K562 (cell line): ENCODE data around the gene ZMYND8. TPM values are rescaled to one million over a fixed set of nuclear protein-coding genes. Genes with fewer than 3 reads are reported as not detected.

Source experiments
- ATAC-seq: fragments of 200-7000 bp; cut with Tn5 transposase; 3 replicates; pipeline ENCODE4 v1.9.1; 2020; ENCODE audit warnings: moderate library complexity
- BruUV-seq: library from RNA; stranded (reverse); fragments of 400-500 nt; replicated peaks from 2 replicates; lab custom pipeline; 2021; lab: Mats Ljungman, UMichigan
- CTCF ChIA-PET: fragments of 300-600 bp; formaldehyde crosslinking; extraction: SDS; loops from one replicate; lab custom pipeline; 2021; ENCODE audit warnings: low intra/inter-chr PET ratio; lab: Yijun Ruan, JAX
- POLR2A ChIA-PET: fragments of 300-600, 350-650 bp; sonication (Branson Sonifier 250); formaldehyde crosslinking; extraction: SDS; loops from one replicate; lab custom pipeline; 2021; ENCODE audit warnings: antibody characterized with exemption, inconsistent platforms; lab: Yijun Ruan, JAX
- DNase-seq, 4 experiments: peaks; one replicate each; pipeline versions ENCODE4 v3.0.0 to v3.0.0-alpha.2; 2011 to 2018; ENCODE audit warnings: low spot score in 3 of 4, mixed read lengths in 3 of 4; ENCODE audit errors: extremely low read depth in 1 of 4
- FAIRE-seq: peaks from 2 replicates; lab custom pipeline; 2011; peaks lifted over from hg19 to GRCh38; lab: Jason Lieb, UNC
- H2AFZ ChIP-seq: 2 replicates; pipeline ENCODE4 v1.6.0; 2011; ENCODE audit warnings: low read depth, low read length, control low read depth, inconsistent platforms
- H3K27ac ChIP-seq: fragments of 200-600 bp; 3 replicates; pipeline ENCODE4 v1.8.0; 2011; ENCODE audit warnings: low read depth, mild to moderate bottlenecking, control low read depth, inconsistent platforms, low read length, moderate library complexity, mixed read lengths; ENCODE audit errors: extremely low read depth
- H3K27me3 ChIP-seq, 2 experiments: fragments of 300-600 bp in 1 of 2; 2 replicates in 1 of 2; 3 replicates in 1 of 2; pipeline versions ENCODE4 v1.6.0 to v1.8.0; 2011; ENCODE audit warnings: inconsistent platforms in 2 of 2, low read length in 2 of 2, mild to moderate bottlenecking in 1 of 2, mixed read lengths in 1 of 2, moderate library complexity in 1 of 2; ENCODE audit not compliant: control insufficient read depth in 2 of 2, insufficient read depth in 2 of 2
- H3K36me3 ChIP-seq: fragments of 300-600 bp; 3 replicates; pipeline ENCODE4 v1.8.0; 2011; ENCODE audit warnings: mild to moderate bottlenecking, low read length, inconsistent platforms; ENCODE audit not compliant: control insufficient read depth, insufficient read depth
- H3K4me1 ChIP-seq, 2 experiments: fragments of 200-600 bp in 1 of 2; replicated peaks in 1 of 2; 2 replicates in 1 of 2; 3 replicates in 1 of 2; pipeline versions ENCODE4 v1.5.1 to v1.8.0; 2011; ENCODE audit warnings: inconsistent platforms in 2 of 2, low read length in 2 of 2, mild to moderate bottlenecking in 1 of 2, mixed read lengths in 1 of 2, moderate library complexity in 1 of 2; ENCODE audit not compliant: control insufficient read depth in 2 of 2, insufficient read depth in 2 of 2
- H3K4me2 ChIP-seq: 2 replicates; pipeline ENCODE4 v1.6.1; 2011; ENCODE audit warnings: low read length, control low read depth, inconsistent platforms, mixed read lengths; ENCODE audit not compliant: insufficient read depth
- H3K4me3 ChIP-seq: fragments of 200-600 bp; sonication (generic), shearing (Covaris generic); 2 replicates; pipeline ENCODE4 v1.5.1; 2016; ENCODE audit warnings: control low read depth, inconsistent platforms
- H3K79me2 ChIP-seq: fragments of 200-600 bp; 3 replicates; pipeline ENCODE4 v1.8.0; 2011; ENCODE audit warnings: low read length, inconsistent platforms; ENCODE audit not compliant: control insufficient read depth, insufficient read depth
- H3K9ac ChIP-seq, 2 experiments: 2 replicates each; pipeline versions ENCODE4 v1.6.0 to v1.6.1; 2011; ENCODE audit warnings: low read depth in 2 of 2, low read length in 2 of 2, control low read depth in 1 of 2, inconsistent platforms in 1 of 2, mild to moderate bottlenecking in 1 of 2, mixed read lengths in 1 of 2; ENCODE audit not compliant: insufficient read depth in 1 of 2
- H3K9me1 ChIP-seq: one replicate; pipeline ENCODE4 v1.6.0; 2011; ENCODE audit warnings: inconsistent platforms, mild to moderate bottlenecking, low read length, moderate library complexity; ENCODE audit not compliant: control insufficient read depth, insufficient read depth
- H3K9me3 ChIP-seq: replicated peaks from 2 replicates; pipeline ENCODE4 v1.5.1; 2011; ENCODE audit warnings: low read depth, low read length, inconsistent platforms; ENCODE audit not compliant: control insufficient read depth, insufficient read depth
- H4K20me1 ChIP-seq: replicated peaks from 2 replicates; pipeline ENCODE4 v1.6.1; 2011; ENCODE audit warnings: low read length, inconsistent platforms, mixed read lengths; ENCODE audit not compliant: control insufficient read depth, insufficient read depth
- ARID1B ChIP-seq: fragments of 450-650 bp; IDR thresholded peaks from 2 replicates; pipeline ENCODE4 v1.6.1; 2016; ENCODE audit warnings: antibody characterized with exemption, mild to moderate bottlenecking, inconsistent platforms
- CTCF ChIP-seq, 3 experiments: IDR thresholded peaks in 2 of 3; conservative IDR thresholded peaks in 1 of 3; 2 replicates each; pipeline ENCODE4 v1.5.1; 2011 to 2012; ENCODE audit warnings: low read length in 3 of 3, mild to moderate bottlenecking in 3 of 3, control low read depth in 2 of 3, improper control_type of control experiment in 1 of 3, inconsistent platforms in 1 of 3, low read depth in 1 of 3, mixed read lengths in 1 of 3, moderate library complexity in 1 of 3; ENCODE audit not compliant: insufficient read depth in 2 of 3
- EGR1 ChIP-seq: fragments of 450-650 bp; conservative IDR thresholded peaks from 2 replicates; pipeline ENCODE4 v1.6.1; 2017; ENCODE audit warnings: mild to moderate bottlenecking
- FOXK1 ChIP-seq: sonication (generic); formaldehyde crosslinking; IDR thresholded peaks from 2 replicates; pipeline ENCODE4 v1.8.0; 2022; ENCODE audit warnings: missing genetic modification reagents, mild to moderate bottlenecking, borderline replicate concordance
- JUND ChIP-seq, 2 experiments: IDR thresholded peaks; 2 replicates in 1 of 2; 3 replicates in 1 of 2; pipeline ENCODE4 v1.6.1; 2011; ENCODE audit warnings: borderline replicate concordance in 2 of 2, low read depth in 2 of 2, low read length in 2 of 2, improper control_type of control experiment in 1 of 2, missing biosample characterization in 1 of 2, missing genetic modification characterization in 1 of 2, missing genetic modification reagents in 1 of 2
- SPI1 ChIP-seq: IDR thresholded peaks from 2 replicates; pipeline ENCODE4 v1.6.1; 2011; ENCODE audit warnings: low read depth, low read length, control low read depth, borderline replicate concordance
- SUPT5H ChIP-seq: fragments of 450-650 bp; IDR thresholded peaks from 2 replicates; pipeline ENCODE4 v1.6.1; 2016
- USF1 ChIP-seq: sonication (generic); formaldehyde crosslinking; IDR thresholded peaks from 2 replicates; pipeline ENCODE4 v1.9.0; 2022; ENCODE audit warnings: mild to moderate bottlenecking, missing genetic modification reagents
- ZBTB11 ChIP-seq, 3 experiments: fragments of 200-800 bp in 1 of 3; fragments of 250-450 bp in 1 of 3; fragments of 450-650 bp in 1 of 3; sonication (Bioruptor Pico) in 1 of 3; sonication (Bioruptor generic) in 1 of 3; formaldehyde crosslinking in 1 of 3; IDR thresholded peaks; 2 replicates each; pipeline versions ENCODE4 v1.6.1 to v1.8.0; 2016 to 2022; ENCODE audit warnings: mild to moderate bottlenecking in 2 of 3, missing genetic modification characterization in 2 of 3, missing compliant biosample characterization in 1 of 3, moderate library complexity in 1 of 3
- ZNF384 ChIP-seq: IDR thresholded peaks from 2 replicates; pipeline ENCODE4 v1.6.1; 2012; ENCODE audit warnings: low read depth, low read length, improper control_type of control experiment
- WGBS: fragments of 100-300 bp; shearing (Covaris generic); methylation state at CpG from one replicate; pipeline ENCODE4 v1.1.6; 2016; ENCODE audit warnings: low coverage, mixed read lengths; ENCODE audit not compliant: insufficient coverage; ENCODE audit errors: missing lambda C conversion rate; 5-methylcytosine and 5-hydroxymethylcytosine counted together
- in situ Hi-C: fragments of 300-500 bp; cut with MboI; formaldehyde crosslinking; loops from 4 replicates; pipeline ENCODE4 v1.15.0; 2018; ENCODE audit warnings: inconsistent platforms, mixed read lengths
- intact Hi-C: fragments of 100-400 bp; cut with micrococcal nuclease; formaldehyde crosslinking; loops from 2 replicates; pipeline ENCODE4 v1.14.2; 2022
- polyA plus RNA-seq, 8 experiments: library from polyadenylated mRNA; depleted of rRNA in 4 of 8; stranded (reverse) in 5 of 8; unstranded in 3 of 8; fragments of >200 nt; fragmentation: Nextera tagmentation in 2 of 8; fragmentation: Illumina TruSeq in 1 of 8; extraction: Ambion mirVana in 2 of 8; extraction: Trizol in 1 of 8; gene quantifications; 2 replicates each; pipeline versions ENCODE4 v1.2.1 to v1.2.3, GENCODE V29; 2011 to 2014; ENCODE audit warnings: inconsistent platforms in 1 of 8, missing spikeins in 1 of 8
- total RNA-seq, 7 experiments: library from RNA; depleted of rRNA in 6 of 7; stranded (reverse); fragments of >200 nt in 6 of 7; fragmentation: Illumina TruSeq in 2 of 7; extraction: Trizol in 2 of 7; gene quantifications; 2 replicates each; pipeline versions ENCODE4 v1.2.1 to v1.2.3, GENCODE V29; 2011 to 2021; ENCODE audit warnings: low replicate concordance in 1 of 7
- TF ChIP-seq, protein P1 (sequence below), 2 experiments: fragments of 450-650 bp in 1 of 2; sonication (generic) in 1 of 2; formaldehyde crosslinking in 1 of 2; IDR thresholded peaks in 1 of 2; conservative IDR thresholded peaks in 1 of 2; 2 replicates each; pipeline versions ENCODE4 v1.6.1 to v1.8.1; 2016 to 2023; ENCODE audit warnings: mild to moderate bottlenecking in 2 of 2, moderate library complexity in 2 of 2, inconsistent platforms in 1 of 2, missing genetic modification reagents in 1 of 2

ZMYND8 gene
- total and polyA plus RNA-seq, 9 of the 15 experiments (the other 6 are each of a cell fraction or from before 2014, with no cell fraction given) = 31.8 to 148 (median 71.9) TPM

DNA sequence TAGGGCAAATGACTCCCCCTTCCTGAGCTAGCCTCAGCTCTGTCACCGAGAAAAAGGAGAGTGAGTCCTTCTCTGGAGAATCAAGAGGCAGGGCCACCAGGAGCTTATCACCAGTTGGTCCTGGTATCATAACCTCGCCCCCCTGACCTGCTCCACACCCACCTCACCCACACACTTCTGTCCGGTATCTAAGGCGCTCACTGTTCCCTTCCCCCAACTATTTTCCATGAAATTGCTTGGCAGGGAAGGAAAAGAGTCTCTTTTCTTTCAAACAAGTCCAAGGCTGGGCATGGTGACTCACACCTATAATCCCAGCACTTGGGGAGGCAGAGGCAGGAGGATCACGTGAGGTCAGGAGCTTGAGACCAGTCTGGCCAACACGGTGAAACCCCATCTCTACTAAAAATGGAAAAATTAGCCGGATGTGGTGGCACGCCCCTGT is 77.6 kb downstream of the ZMYND8 start:
- Histone ChIP-seq H2AFZ (no peak overlapping the region), H3K9me1 (no peaks in the 10 kb centered on the region), H3K4me1 (peaks cover 5 to 17% of the 10 kb centered on the region in 2 experiments), H3K9ac (no peak overlapping the region; a peak in 1 of 4 replicates), H3K4me2 (no peak overlapping the region), H3K4me3 (no peak overlapping the region), H3K36me3 (peaks cover 99% of the 10 kb centered on the region), H4K20me1 (peaks cover 10% of the 10 kb centered on the region), H3K27ac (peak overlapping the region; percentile 30; the same call in 2 of the 3 replicates), H3K27me3 (no peaks in the 10 kb centered on the region), H3K9me3 (no peaks in the 10 kb centered on the region), H3K79me2 (peaks cover 91% of the 10 kb centered on the region)
- FAIRE-seq (peak; percentile 65), DNase-seq (peak; percentile 26 to 57 (median 54)), ATAC-seq (no peak; the same call in 2 of the 3 replicates)
- 70% methylated on average over 8 of the region's 8 CpGs for whole genome bisulfite sequencing
- ChIA-PET POLR2A (interaction anchor here (0.7 to 1.2 kb wide), 3 partner anchors 8 to 107 kb away, joined by 3 to 4 read pairs (median 3); no protein-coding TSS in a partner anchor), CTCF (no interaction called here)
- BruUV-seq = no TSS peak
- in situ Hi-C loops (no loop called here), intact Hi-C loops (no loop called here)
- TF ChIP-seq, protein P1, sequence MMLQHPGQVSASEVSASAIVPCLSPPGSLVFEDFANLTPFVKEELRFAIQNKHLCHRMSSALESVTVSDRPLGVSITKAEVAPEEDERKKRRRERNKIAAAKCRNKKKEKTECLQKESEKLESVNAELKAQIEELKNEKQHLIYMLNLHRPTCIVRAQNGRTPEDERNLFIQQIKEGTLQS (IDR thresholded peaks at IDR 0.05) = peak; percentile 16; the same call in 1 of the 2 replicates
- TF ChIP-seq, protein P1 (CRISPR knock-in tag; conservative IDR thresholded peaks at IDR 0.05) = no peak
- no peak for TF ChIP-seq SPI1
- TF ChIP-seq USF1 = 0 out of 2 replicates have a peak, but pooled peaks have one; percentile 28
- peak in 1 of 3 experiments; percentile 54; a peak in 1 of 6 replicates for TF ChIP-seq ZBTB11 (CRISPR knock-in tag; IDR thresholded peaks at IDR 0.05)
- peak; percentile 84 for TF ChIP-seq EGR1
- peak; percentile 31; the same call in 1 of the 2 replicates for TF ChIP-seq JUND (IDR thresholded peaks at IDR 0.05; ENCODE audit: borderline replicate concordance, low read depth, low read length)
- no peak for TF ChIP-seq JUND (tag; IDR thresholded peaks at IDR 0.05; ENCODE audit: borderline replicate concordance, low read depth, low read length)
- TF ChIP-seq ZNF384 = no peak
- TF ChIP-seq SUPT5H = peak; percentile 48; the same call in 1 of the 2 replicates
- 0 out of 2 replicates have a peak, but pooled peaks have one; percentile 16 for TF ChIP-seq ARID1B
- no peak for TF ChIP-seq FOXK1 (CRISPR knock-in tag)
- TF ChIP-seq CTCF (IDR thresholded peaks at IDR 0.05 in 2 of 3, conservative IDR thresholded peaks at IDR 0.05 in 1 of 3; ENCODE audit: insufficient read depth in 2 of 3, low read depth in 1 of 3, low read length in 3 of 3) = no peak
